ENCODE measurements around the gene CENPU. TPM values are rescaled to one million over a fixed set of nuclear protein-coding genes. Genes with fewer than 3 reads are reported as not detected.
A peak's percentile ranks its signal among the peaks of the same experiment; 100 is the strongest.

CENPU gene
- total and polyA plus RNA-seq, 3 experiments from 2014 or later = 3.5 to 56.9 (median 54.5) TPM

GRCh38 chr4:184734758-184735157 is 862 bp upstream of the CENPU start:
- ChIA-PET POLR2A (interaction anchor here (0.7 to 1.3 kb wide), 7 partner anchors 66 to 1291 kb away, joined by 3 to 17 read pairs (median 3); partner anchors contain the start of genes CASP3, CDKN2AIP, PRIMPOL and SLC25A4), CTCF (interaction anchor here (0.8 to 2.7 kb wide), 9 partner anchors 11 to 471 kb away, joined by 3 to 18 read pairs (median 4); partner anchors contain the start of genes CASP3 and PRIMPOL)
- H3K36me3 ChIP-seq (ENCODE audit: insufficient read depth, low read length) = no peaks in the 10 kb centered on the region
- H3K36me3 Mint-ChIP-seq = peaks cover 0 to 3% (median 0%) of the 10 kb centered on the region in 3 donors
- peak overlapping the region in 5 of 8 donors; percentile 29 to 93 (median 79) for H3K27ac Mint-ChIP-seq
- H3K27ac ChIP-seq (ENCODE audit: low read depth, low read length) = peak overlapping the region; percentile 14
- no peaks in the 10 kb centered on the region for H3K27me3 ChIP-seq (ENCODE audit: insufficient read depth, low read length, poor library complexity, severe bottlenecking)
- no peaks in the 10 kb centered on the region for H3K9me3 Mint-ChIP-seq
- peak overlapping the region; percentile 86 to 94 (median 92) for H3K4me3 Mint-ChIP-seq
- peaks cover 21 to 33% (median 26%) of the 10 kb centered on the region in 3 donors for H3K4me1 Mint-ChIP-seq
- peaks cover 6% of the 10 kb centered on the region for H3K4me1 ChIP-seq (ENCODE audit: insufficient read depth, low read length)
- peak overlapping the region; percentile 73 for H3K4me3 ChIP-seq (ENCODE audit: low read length)
- no peaks in the 10 kb centered on the region for H3K9me3 ChIP-seq (ENCODE audit: low read length)
- H3K27me3 Mint-ChIP-seq = peaks cover 0 to 2% of the 10 kb centered on the region in 2 donors
- no peak for DNase-seq

- CTCF ChIA-PET = interaction anchor here (1.0 to 2.7 kb wide), 3 partner anchors 9 to 468 kb away, joined by 3 to 12 read pairs (median 4); no protein-coding TSS in a partner anchor
- Histone ChIP-seq H3K27ac (ENCODE audit: low read depth, low read length) (no peak overlapping the region), H3K27me3 (ENCODE audit: insufficient read depth, low read length, poor library complexity, severe bottlenecking) (no peaks in the 10 kb centered on the region), H3K9me3 (ENCODE audit: low read length) (no peaks in the 10 kb centered on the region), H3K4me1 (ENCODE audit: insufficient read depth, low read length) (peaks cover 6% of the 10 kb centered on the region), H3K4me3 (ENCODE audit: low read length) (no peak overlapping the region), H3K36me3 (ENCODE audit: insufficient read depth, low read length) (no peaks in the 10 kb centered on the region)
- Mint-ChIP-seq H3K9me3 (no peaks in the 10 kb centered on the region), H3K27ac (peak overlapping the region in 2 of 8 donors; percentile 43 to 70), H3K36me3 (peaks cover 0 to 6% (median 3%) of the 10 kb centered on the region in 3 donors), H3K4me1 (peaks cover 17 to 33% (median 22%) of the 10 kb centered on the region in 3 donors), H3K27me3 (peaks cover 0 to 2% of the 10 kb centered on the region in 2 donors), H3K4me3 (peak overlapping the region; percentile 85 to 94 (median 91))
- DNase-seq = no peak
- POLR2A ChIA-PET = no interaction called here
These were observed 1.8 kb downstream of the CENPU start for GRCh38 chr4:184732126-184732525.

- DNase-seq = no peak
- ChIA-PET CTCF (no interaction called here), POLR2A (no interaction called here)
- peaks cover 6% of the 10 kb centered on the region for H3K4me1 ChIP-seq (ENCODE audit: insufficient read depth, low read length)
- H3K36me3 ChIP-seq (ENCODE audit: insufficient read depth, low read length) = no peaks in the 10 kb centered on the region
- peaks cover 0 to 2% of the 10 kb centered on the region in 2 donors for H3K27me3 Mint-ChIP-seq
- H3K4me1 Mint-ChIP-seq = peaks cover 17 to 33% (median 22%) of the 10 kb centered on the region in 3 donors
- no peaks in the 10 kb centered on the region for H3K9me3 Mint-ChIP-seq
- no peaks in the 10 kb centered on the region for H3K9me3 ChIP-seq (ENCODE audit: low read length)
- H3K27ac ChIP-seq (ENCODE audit: low read depth, low read length) = no peak overlapping the region
- no peak overlapping the region for H3K4me3 ChIP-seq (ENCODE audit: low read length)
- peaks cover 0 to 7% (median 3%) of the 10 kb centered on the region in 3 donors for H3K36me3 Mint-ChIP-seq
- H3K4me3 Mint-ChIP-seq = peak overlapping the region in 1 of 7 donors; percentile 12
- no peaks in the 10 kb centered on the region for H3K27me3 ChIP-seq (ENCODE audit: insufficient read depth, low read length, poor library complexity, severe bottlenecking)
- H3K27ac Mint-ChIP-seq = peak overlapping the region in 2 of 8 donors; percentile 26 to 91
These were observed 2.8 kb downstream of the CENPU start for GRCh38 chr4:184731056-184731455.

- ChIA-PET CTCF (no interaction called here), POLR2A (no interaction called here)
- H3K9me3 ChIP-seq (ENCODE audit: low read length) = no peaks in the 10 kb centered on the region
- H3K4me3 Mint-ChIP-seq = no peak overlapping the region
- DNase-seq = no peak
- H3K4me1 ChIP-seq (ENCODE audit: insufficient read depth, low read length) = peaks cover 6% of the 10 kb centered on the region
- H3K9me3 Mint-ChIP-seq = no peaks in the 10 kb centered on the region
- H3K27ac ChIP-seq (ENCODE audit: low read depth, low read length) = no peak overlapping the region
- peaks cover 17 to 33% (median 22%) of the 10 kb centered on the region in 3 donors for H3K4me1 Mint-ChIP-seq
- no peak overlapping the region for H3K4me3 ChIP-seq (ENCODE audit: low read length)
- no peaks in the 10 kb centered on the region for H3K36me3 ChIP-seq (ENCODE audit: insufficient read depth, low read length)
- H3K36me3 Mint-ChIP-seq = peaks cover 0 to 7% (median 3%) of the 10 kb centered on the region in 3 donors
- H3K27me3 Mint-ChIP-seq = peaks cover 0 to 2% of the 10 kb centered on the region in 2 donors
- no peak overlapping the region for H3K27ac Mint-ChIP-seq
- H3K27me3 ChIP-seq (ENCODE audit: insufficient read depth, low read length, poor library complexity, severe bottlenecking) = no peaks in the 10 kb centered on the region
These were observed 4.0 kb downstream of the CENPU start for GRCh38 chr4:184729946-184730345.

GRCh38 chr4:184728858-184729257 is 5.0 kb downstream of the CENPU start:
- Histone ChIP-seq H3K4me3 (ENCODE audit: low read length) (no peak overlapping the region), H3K27me3 (ENCODE audit: insufficient read depth, low read length, poor library complexity, severe bottlenecking) (no peaks in the 10 kb centered on the region), H3K4me1 (ENCODE audit: insufficient read depth, low read length) (peaks cover 6% of the 10 kb centered on the region), H3K36me3 (ENCODE audit: insufficient read depth, low read length) (no peaks in the 10 kb centered on the region), H3K27ac (ENCODE audit: low read depth, low read length) (no peak overlapping the region), H3K9me3 (ENCODE audit: low read length) (no peaks in the 10 kb centered on the region)
- Mint-ChIP-seq H3K4me1 (peaks cover 12 to 24% (median 13%) of the 10 kb centered on the region in 3 donors), H3K27me3 (peaks cover 0 to 2% of the 10 kb centered on the region in 2 donors), H3K9me3 (no peaks in the 10 kb centered on the region), H3K27ac (no peak overlapping the region), H3K4me3 (no peak overlapping the region), H3K36me3 (peaks cover 0 to 7% (median 3%) of the 10 kb centered on the region in 3 donors)
- POLR2A ChIA-PET = no interaction called here
- DNase-seq = no peak
- CTCF ChIA-PET = no interaction called here

GRCh38 chr4:184727430-184727829 is 6.5 kb downstream of the CENPU start:
- Histone ChIP-seq H3K36me3 (ENCODE audit: insufficient read depth, low read length) (no peaks in the 10 kb centered on the region), H3K27me3 (ENCODE audit: insufficient read depth, low read length, poor library complexity, severe bottlenecking) (no peaks in the 10 kb centered on the region), H3K4me1 (ENCODE audit: insufficient read depth, low read length) (no peaks in the 10 kb centered on the region), H3K27ac (ENCODE audit: low read depth, low read length) (no peak overlapping the region), H3K4me3 (ENCODE audit: low read length) (no peak overlapping the region), H3K9me3 (ENCODE audit: low read length) (no peaks in the 10 kb centered on the region)
- ChIA-PET POLR2A (no interaction called here), CTCF (no interaction called here)
- H3K9me3 Mint-ChIP-seq = no peaks in the 10 kb centered on the region
- no peak for DNase-seq
- H3K4me3 Mint-ChIP-seq = no peak overlapping the region
- H3K27me3 Mint-ChIP-seq = no peaks in the 10 kb centered on the region
- peaks cover 6 to 16% (median 8%) of the 10 kb centered on the region in 3 donors for H3K4me1 Mint-ChIP-seq
- H3K36me3 Mint-ChIP-seq = peaks cover 0 to 7% (median 3%) of the 10 kb centered on the region in 3 donors
- peak overlapping the region in 2 of 8 donors; percentile 28 to 55 for H3K27ac Mint-ChIP-seq

- Histone ChIP-seq H3K27ac (ENCODE audit: low read depth, low read length) (no peak overlapping the region), H3K4me1 (ENCODE audit: insufficient read depth, low read length) (no peaks in the 10 kb centered on the region), H3K9me3 (ENCODE audit: low read length) (no peaks in the 10 kb centered on the region), H3K36me3 (ENCODE audit: insufficient read depth, low read length) (no peaks in the 10 kb centered on the region), H3K4me3 (ENCODE audit: low read length) (no peak overlapping the region), H3K27me3 (ENCODE audit: insufficient read depth, low read length, poor library complexity, severe bottlenecking) (no peaks in the 10 kb centered on the region)
- H3K4me3 Mint-ChIP-seq = no peak overlapping the region
- H3K36me3 Mint-ChIP-seq = peaks cover 10 to 29% (median 12%) of the 10 kb centered on the region in 3 donors
- peaks cover 0 to 3% (median 0%) of the 10 kb centered on the region in 3 donors for H3K4me1 Mint-ChIP-seq
- CTCF ChIA-PET = no interaction called here
- POLR2A ChIA-PET = no interaction called here
- H3K9me3 Mint-ChIP-seq = peaks cover 4 to 19% (median 16%) of the 10 kb centered on the region in 5 donors
- H3K27ac Mint-ChIP-seq = peak overlapping the region in 1 of 8 donors; percentile 10
- no peak for DNase-seq
- H3K27me3 Mint-ChIP-seq = no peaks in the 10 kb centered on the region
These were observed 11.1 kb downstream of the CENPU start for GRCh38 chr4:184722798-184723197.

- Histone ChIP-seq H3K36me3 (ENCODE audit: insufficient read depth, low read length) (no peaks in the 10 kb centered on the region), H3K27me3 (ENCODE audit: insufficient read depth, low read length, poor library complexity, severe bottlenecking) (no peaks in the 10 kb centered on the region), H3K27ac (ENCODE audit: low read depth, low read length) (no peak overlapping the region), H3K9me3 (ENCODE audit: low read length) (no peaks in the 10 kb centered on the region), H3K4me3 (ENCODE audit: low read length) (no peak overlapping the region), H3K4me1 (ENCODE audit: insufficient read depth, low read length) (no peaks in the 10 kb centered on the region)
- peaks cover 7 to 29% (median 13%) of the 10 kb centered on the region in 3 donors for H3K36me3 Mint-ChIP-seq
- H3K4me3 Mint-ChIP-seq = no peak overlapping the region
- CTCF ChIA-PET = no interaction called here
- no peaks in the 10 kb centered on the region for H3K27me3 Mint-ChIP-seq
- H3K9me3 Mint-ChIP-seq = peaks cover 4 to 19% (median 16%) of the 10 kb centered on the region in 5 donors
- POLR2A ChIA-PET = no interaction called here
- DNase-seq = no peak
- H3K27ac Mint-ChIP-seq = no peak overlapping the region
- H3K4me1 Mint-ChIP-seq = no peaks in the 10 kb centered on the region
These were observed 12.6 kb downstream of the CENPU start for GRCh38 chr4:184721254-184721653.

Measured in CD8-positive, alpha-beta memory T cell (primary cell).